22Rv1 (cell line): ENCODE data around the gene LTBP2.

ENCODE experiments used
- H3K27ac ChIP-seq: fragments of 450-650 bp; 2 replicates; pipeline ENCODE4 v1.5.1; 2017
- ZFX ChIP-seq: fragments of 450-650 bp; IDR thresholded peaks from 2 replicates; pipeline ENCODE4 v1.6.1; 2017; ENCODE audit warnings: antibody characterized with exemption, borderline replicate concordance
- TF ChIP-seq, protein P1 (sequence below): fragments of 450-650 bp; IDR thresholded peaks from 2 replicates; pipeline ENCODE4 v1.5.1; 2017; ENCODE audit warnings: mild to moderate bottlenecking

The LTBP2 gene

DNA sequence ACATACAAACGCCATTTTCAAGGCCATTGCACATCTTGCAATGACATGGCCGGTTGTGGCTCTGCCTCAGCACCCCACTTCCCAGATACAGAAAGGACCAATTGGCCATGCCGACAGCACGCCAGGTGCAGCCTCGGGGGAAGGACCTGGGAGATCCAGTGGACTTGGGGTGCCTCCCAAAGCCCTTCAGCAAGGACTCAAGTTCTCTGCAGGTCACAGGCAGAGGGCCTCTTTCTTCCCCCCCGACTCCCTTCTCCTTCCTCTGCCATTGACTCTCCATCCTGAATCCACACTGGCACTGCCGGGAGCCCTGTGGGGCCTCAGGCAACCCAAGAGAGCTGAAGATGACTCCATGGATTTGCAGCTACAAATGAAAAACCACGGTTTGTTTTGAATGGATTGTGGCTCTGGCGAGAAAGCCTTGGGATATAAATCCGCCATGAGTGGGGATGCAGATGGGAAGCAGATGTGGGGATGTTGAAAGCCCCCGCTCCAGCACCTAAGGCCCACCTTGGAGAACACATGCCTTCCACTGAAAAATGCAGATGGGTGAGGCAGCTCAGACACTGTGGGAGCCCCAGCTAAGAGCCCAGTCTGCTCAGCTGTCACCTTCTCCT is 35.1 kb upstream of the LTBP2 start:
- TF ChIP-seq, protein P1, sequence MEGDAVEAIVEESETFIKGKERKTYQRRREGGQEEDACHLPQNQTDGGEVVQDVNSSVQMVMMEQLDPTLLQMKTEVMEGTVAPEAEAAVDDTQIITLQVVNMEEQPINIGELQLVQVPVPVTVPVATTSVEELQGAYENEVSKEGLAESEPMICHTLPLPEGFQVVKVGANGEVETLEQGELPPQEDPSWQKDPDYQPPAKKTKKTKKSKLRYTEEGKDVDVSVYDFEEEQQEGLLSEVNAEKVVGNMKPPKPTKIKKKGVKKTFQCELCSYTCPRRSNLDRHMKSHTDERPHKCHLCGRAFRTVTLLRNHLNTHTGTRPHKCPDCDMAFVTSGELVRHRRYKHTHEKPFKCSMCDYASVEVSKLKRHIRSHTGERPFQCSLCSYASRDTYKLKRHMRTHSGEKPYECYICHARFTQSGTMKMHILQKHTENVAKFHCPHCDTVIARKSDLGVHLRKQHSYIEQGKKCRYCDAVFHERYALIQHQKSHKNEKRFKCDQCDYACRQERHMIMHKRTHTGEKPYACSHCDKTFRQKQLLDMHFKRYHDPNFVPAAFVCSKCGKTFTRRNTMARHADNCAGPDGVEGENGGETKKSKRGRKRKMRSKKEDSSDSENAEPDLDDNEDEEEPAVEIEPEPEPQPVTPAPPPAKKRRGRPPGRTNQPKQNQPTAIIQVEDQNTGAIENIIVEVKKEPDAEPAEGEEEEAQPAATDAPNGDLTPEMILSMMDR: no peak
- TF ChIP-seq ZFX: no peak
- H3K27ac ChIP-seq: no peak overlapping the region

DNA sequence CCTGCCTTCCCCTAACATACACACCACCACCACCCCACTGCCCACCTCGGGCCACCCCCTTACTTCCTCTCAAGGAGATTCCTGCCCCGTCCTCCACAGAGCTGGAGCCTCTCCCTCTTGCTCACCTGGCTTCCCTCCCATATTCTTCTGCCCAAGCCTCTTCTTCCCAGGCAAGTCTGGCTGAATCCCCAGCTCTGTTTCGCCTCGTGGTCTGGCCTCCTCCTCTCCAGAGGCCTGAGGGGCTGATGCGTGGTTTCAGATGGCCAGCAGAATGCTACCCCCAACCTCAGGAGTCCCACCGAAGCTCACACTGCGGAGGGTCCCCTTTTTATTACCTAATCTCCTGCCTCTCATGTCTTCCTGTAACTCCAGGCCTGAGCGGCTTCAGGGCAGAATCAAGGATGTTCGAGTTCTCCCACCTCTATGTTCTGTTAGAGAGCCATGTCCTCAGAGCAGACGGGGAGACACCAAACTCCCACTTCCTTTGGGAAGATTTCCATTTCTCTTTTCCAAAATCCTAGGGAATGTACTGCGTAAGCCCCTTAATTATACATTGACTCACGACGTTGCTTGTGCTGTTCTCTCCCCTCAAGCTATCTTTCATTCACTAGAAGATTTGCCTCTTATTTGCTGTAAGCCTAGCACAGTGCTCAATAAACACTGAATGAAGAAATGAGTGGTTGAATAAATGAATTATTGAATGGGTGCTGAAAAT is 33.9 kb upstream of the LTBP2 start:
- no peak for TF ChIP-seq ZFX
- TF ChIP-seq, protein P1: no peak
- H3K27ac ChIP-seq: no peak overlapping the region

DNA sequence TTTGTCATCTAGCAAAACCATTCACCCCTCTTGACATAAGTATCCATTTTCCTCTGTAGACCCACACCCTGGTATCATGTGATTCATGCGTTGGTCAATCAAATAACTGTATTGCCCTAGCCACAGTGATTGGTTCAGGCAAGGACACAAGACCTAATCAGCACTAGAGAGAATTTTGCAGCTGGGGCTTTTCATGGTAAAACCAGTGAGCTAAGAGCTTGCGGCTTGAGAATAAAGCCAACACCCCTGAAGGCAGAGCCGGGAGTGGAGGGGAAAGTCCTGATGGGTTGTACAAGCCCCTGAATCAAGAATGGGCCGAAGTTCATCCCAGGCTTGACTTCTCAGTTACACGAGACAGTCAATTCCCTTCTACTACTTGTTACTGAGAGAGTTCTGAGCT is 33.2 kb upstream of the LTBP2 start:
- TF ChIP-seq, protein P1: no peak
- TF ChIP-seq ZFX: no peak

DNA sequence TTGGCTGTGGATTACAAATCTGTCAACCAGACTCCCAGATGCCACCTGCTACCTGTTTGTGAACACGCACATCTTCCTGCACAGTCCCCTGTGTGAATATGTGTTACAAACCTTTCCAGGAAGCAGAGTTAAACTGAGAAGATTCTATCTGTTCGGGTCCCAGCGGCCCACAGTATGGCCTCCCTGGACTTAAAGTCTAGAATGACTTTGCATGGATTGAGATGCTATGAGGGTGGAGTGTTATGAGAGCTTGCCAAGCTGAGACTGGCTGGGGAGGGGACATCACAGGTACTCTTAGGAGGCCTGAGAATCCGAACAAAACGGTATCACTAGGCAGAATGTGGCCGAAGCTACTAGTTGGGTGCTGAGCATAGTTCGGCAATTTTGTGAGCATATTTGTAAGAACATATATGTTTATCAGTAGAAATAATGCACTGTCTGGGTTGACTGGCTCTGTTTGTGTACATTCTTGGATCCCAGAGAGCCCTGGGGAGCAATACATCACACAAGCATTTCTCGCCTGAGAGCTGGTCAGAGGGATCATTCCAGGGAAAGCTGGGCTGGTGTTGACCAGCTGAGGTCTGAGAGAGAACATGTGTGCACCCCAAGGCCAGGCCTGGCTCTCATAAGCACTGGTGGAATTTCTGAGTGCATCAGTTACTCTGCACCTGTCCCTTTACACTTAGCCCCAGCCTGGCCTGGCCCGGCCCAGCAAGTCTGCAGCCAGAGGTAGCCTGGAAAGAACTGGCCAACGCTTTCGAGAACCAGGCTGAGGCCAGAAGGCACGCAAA is 29.8 kb upstream of the LTBP2 start:
- H3K27ac ChIP-seq: no peak overlapping the region

More for the DNA sequence above, 33.2 kb upstream of the LTBP2 start:
- H3K27ac ChIP-seq: no peak overlapping the region

DNA sequence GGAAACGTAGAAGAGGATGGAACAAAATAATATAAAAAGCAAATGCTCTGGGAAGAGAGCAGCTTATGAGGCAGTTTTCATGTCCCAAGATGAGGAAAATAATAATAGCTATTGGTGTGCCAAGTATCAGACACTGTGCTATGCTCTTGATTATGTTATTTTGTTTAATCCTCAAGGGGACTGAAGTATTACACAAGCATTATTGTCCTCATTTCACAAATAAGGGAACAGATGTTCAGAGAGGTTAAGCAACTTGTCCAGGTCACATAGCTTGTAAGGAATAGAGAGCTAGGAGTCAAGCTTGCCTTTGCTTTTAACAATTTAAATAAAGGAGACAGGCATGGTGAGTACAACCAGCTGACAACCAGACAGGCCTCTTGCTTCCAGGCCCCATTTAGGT is 26.9 kb upstream of the LTBP2 start:
- no peak for TF ChIP-seq ZFX
- TF ChIP-seq, protein P1: no peak
- H3K27ac ChIP-seq: no peak overlapping the region

More for the DNA sequence above, 29.8 kb upstream of the LTBP2 start:
- TF ChIP-seq, protein P1: no peak
- no peak for TF ChIP-seq ZFX

DNA sequence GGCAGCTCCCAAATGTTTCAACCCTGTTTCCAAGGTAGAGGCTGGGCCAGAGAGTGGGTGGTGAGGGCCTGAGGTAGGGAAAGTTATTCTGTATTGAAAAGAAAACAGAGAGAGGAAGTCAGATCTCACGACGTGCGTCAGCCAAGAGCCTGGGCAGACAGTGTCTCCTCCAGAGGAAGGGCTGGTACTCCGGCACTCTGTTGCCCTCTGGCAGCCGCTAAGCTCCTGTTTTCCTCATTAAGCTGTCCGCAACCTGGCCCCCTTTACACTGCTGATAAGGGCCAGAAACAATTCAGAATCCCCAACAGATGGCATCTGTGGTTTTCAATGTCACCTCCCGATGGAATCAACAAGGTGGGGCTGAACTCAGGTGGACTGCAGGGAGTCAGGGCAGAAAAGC is 26.0 kb upstream of the LTBP2 start:
- TF ChIP-seq, protein P1: no peak
- TF ChIP-seq ZFX: no peak
- no peak overlapping the region for H3K27ac ChIP-seq
